IMR-90 (cell line): ENCODE results near the gene TDP2. TPM values are rescaled to one million over a fixed set of nuclear protein-coding genes. Genes with fewer than 3 reads are reported as not detected.

Experiments used
- ATAC-seq: fragments of 200-7000 bp; cut with Tn5 transposase; 2 replicates; pipeline ENCODE4 v1.9.1; 2020; ENCODE audit warnings: low read depth, mild to moderate bottlenecking, moderate library complexity
- BruUV-seq: library from RNA; stranded (reverse); fragments of 400-500 nt; replicated peaks from 2 replicates; lab custom pipeline; 2021; lab: Mats Ljungman, UMichigan
- CTCF ChIA-PET: fragments of 300-600 bp; formaldehyde crosslinking; extraction: SDS; loops from one replicate; lab custom pipeline; 2021; ENCODE audit warnings: antibody characterized with exemption; lab: Yijun Ruan, JAX
- POLR2A ChIA-PET: fragments of 300-600 bp; sonication (Branson Sonifier 250); formaldehyde crosslinking; loops from one replicate; lab custom pipeline; 2022; ENCODE audit warnings: antibody characterized with exemption; ENCODE audit not compliant: unreplicated experiment; lab: Charles Lee
- DNase-seq: peaks from one replicate; pipeline ENCODE4 v3.0.0; 2013
- H2AFZ ChIP-seq: replicated peaks from 2 replicates; pipeline ENCODE3; 2013; ENCODE audit warnings: low read length, mild to moderate bottlenecking; ENCODE audit not compliant: poor library complexity
- H2AK5ac ChIP-seq: 2 replicates; pipeline ENCODE4 v1.6.1; 2013; ENCODE audit warnings: low read depth, low read length, inconsistent platforms
- H2AK9ac ChIP-seq: replicated peaks from 2 replicates; pipeline ENCODE3; 2013; ENCODE audit warnings: mild to moderate bottlenecking, low read depth, low read length, moderate library complexity; ENCODE audit not compliant: poor library complexity
- H2BK120ac ChIP-seq: 2 replicates; pipeline ENCODE4 v1.6.1; 2013; ENCODE audit warnings: low read depth, low read length, inconsistent platforms
- H2BK15ac ChIP-seq: 3 replicates; pipeline ENCODE4 v1.6.1; 2013; ENCODE audit warnings: low read depth, low read length, inconsistent platforms
- H2BK20ac ChIP-seq: 2 replicates; pipeline ENCODE4 v1.6.1; 2013; ENCODE audit warnings: low read depth, mild to moderate bottlenecking, inconsistent platforms, low read length, moderate library complexity
- H2BK5ac ChIP-seq: 2 replicates; pipeline ENCODE4 v1.6.1; 2013; ENCODE audit warnings: mild to moderate bottlenecking, low read depth, low read length, inconsistent platforms; ENCODE audit not compliant: poor library complexity, severe bottlenecking
- H3K14ac ChIP-seq: replicated peaks from 2 replicates; pipeline ENCODE4 v1.6.1; 2013; ENCODE audit warnings: low read depth, low read length, inconsistent platforms
- H3K18ac ChIP-seq: 2 replicates; pipeline ENCODE4 v1.6.1; 2013; ENCODE audit warnings: low read depth, low read length, control low read depth
- H3K23ac ChIP-seq: 2 replicates; pipeline ENCODE4 v1.6.1; 2013; ENCODE audit warnings: low read depth, low read length, inconsistent platforms
- H3K27ac ChIP-seq: 2 replicates; pipeline ENCODE4 v1.5.1; 2013; ENCODE audit warnings: mild to moderate bottlenecking, control low read depth, low read length; ENCODE audit not compliant: insufficient read depth
- H3K27me3 ChIP-seq: 2 replicates; pipeline ENCODE4 v1.6.1; 2013; ENCODE audit warnings: low read length; ENCODE audit not compliant: control insufficient read depth, insufficient read depth
- H3K36me3 ChIP-seq: 2 replicates; pipeline ENCODE4 v1.6.1; 2013; ENCODE audit warnings: low read length, mixed read lengths; ENCODE audit not compliant: control insufficient read depth, insufficient read depth
- H3K4ac ChIP-seq: 2 replicates; pipeline ENCODE4 v1.6.1; 2013; ENCODE audit warnings: low read depth, low read length, inconsistent platforms
- H3K4me1 ChIP-seq: 2 replicates; pipeline ENCODE4 v1.6.1; 2013; ENCODE audit warnings: low read length, mixed read lengths; ENCODE audit not compliant: control insufficient read depth, insufficient read depth
- H3K4me2 ChIP-seq: 2 replicates; pipeline ENCODE4 v1.6.1; 2013; ENCODE audit warnings: low read depth, mild to moderate bottlenecking, control low read depth, low read length, moderate library complexity
- H3K4me3 ChIP-seq: 2 replicates; pipeline ENCODE4 v1.5.1; 2013; ENCODE audit warnings: low read depth, mild to moderate bottlenecking, control low read depth, low read length, moderate library complexity; ENCODE audit not compliant: insufficient read depth
- H3K56ac ChIP-seq: 2 replicates; pipeline ENCODE4 v1.6.1; 2013; ENCODE audit warnings: low read length, inconsistent platforms; ENCODE audit not compliant: insufficient read depth; ENCODE audit errors: extremely low read depth
- H3K79me1 ChIP-seq, 2 experiments: 2 replicates each; pipeline ENCODE4 v1.6.1; 2013; ENCODE audit warnings: low read length in 2 of 2, inconsistent platforms in 1 of 2, low read depth in 1 of 2
- H3K9ac ChIP-seq: 2 replicates; pipeline ENCODE4 v1.6.1; 2013; ENCODE audit warnings: low read depth, low read length, control low read depth
- H3K9me1 ChIP-seq: 2 replicates; pipeline ENCODE4 v1.6.1; 2013; ENCODE audit warnings: low read length, inconsistent platforms; ENCODE audit not compliant: insufficient read depth
- H3K9me3 ChIP-seq: 2 replicates; pipeline ENCODE4 v1.6.1; 2013; ENCODE audit warnings: low read length; ENCODE audit not compliant: control insufficient read depth, insufficient read depth
- H4K20me1 ChIP-seq: 2 replicates; pipeline ENCODE4 v1.6.1; 2013; ENCODE audit warnings: low read length, inconsistent platforms; ENCODE audit not compliant: insufficient read depth
- H4K5ac ChIP-seq: 2 replicates; pipeline ENCODE4 v1.6.1; 2013; ENCODE audit warnings: mild to moderate bottlenecking, low read depth, low read length, control low read depth
- H4K8ac ChIP-seq, 2 experiments: 2 replicates each; pipeline ENCODE4 v1.6.1; 2013; ENCODE audit warnings: low read depth in 2 of 2, low read length in 2 of 2, control low read depth in 1 of 2, inconsistent platforms in 1 of 2
- H4K91ac ChIP-seq: 2 replicates; pipeline ENCODE4 v1.6.1; 2013; ENCODE audit warnings: low read depth, low read length, inconsistent platforms; ENCODE audit not compliant: insufficient read depth
- BHLHE40 ChIP-seq: fragments of 150-350 bp; IDR thresholded peaks from 2 replicates; pipeline ENCODE4 v1.6.1; 2016; ENCODE audit warnings: mild to moderate bottlenecking, low read depth, low read length
- CEBPB ChIP-seq: IDR thresholded peaks from 2 replicates; pipeline ENCODE4 v1.6.1; 2012; ENCODE audit warnings: low read depth, low read length, improper control_type of control experiment
- CHD1 ChIP-seq: IDR thresholded peaks from 2 replicates; pipeline ENCODE4 v1.6.1; 2012; ENCODE audit warnings: low read depth, low read length, improper control_type of control experiment
- CTCF ChIP-seq: conservative IDR thresholded peaks from 2 replicates; pipeline ENCODE4 v1.5.1; 2012; ENCODE audit warnings: mild to moderate bottlenecking, low read depth, low read length, improper control_type of control experiment
- ELK1 ChIP-seq: fragments of 150-350 bp; IDR thresholded peaks from 2 replicates; pipeline ENCODE4 v1.6.1; 2016; ENCODE audit warnings: low read depth, mild to moderate bottlenecking, low read length, moderate library complexity, borderline replicate concordance
- MAFK ChIP-seq: IDR thresholded peaks from 2 replicates; pipeline ENCODE4 v1.6.1; 2012; ENCODE audit warnings: low read depth, low read length, improper control_type of control experiment
- MAZ ChIP-seq: IDR thresholded peaks from 2 replicates; pipeline ENCODE4 v1.6.1; 2012; ENCODE audit warnings: low read depth, mild to moderate bottlenecking, low read length, improper control_type of control experiment, moderate library complexity, borderline replicate concordance
- MXI1 ChIP-seq: IDR thresholded peaks from 2 replicates; pipeline ENCODE4 v1.6.1; 2012; ENCODE audit warnings: low read depth, mild to moderate bottlenecking, low read length, moderate library complexity, borderline replicate concordance
- POLR2A ChIP-seq: IDR thresholded peaks from 2 replicates; pipeline ENCODE4 v1.6.1; 2012; ENCODE audit warnings: mild to moderate bottlenecking, low read depth, low read length
- SMC3 ChIP-seq: fragments of 150-350 bp; IDR thresholded peaks from 2 replicates; pipeline ENCODE4 v1.6.1; 2016; ENCODE audit warnings: low read depth, mild to moderate bottlenecking, antibody characterized with exemption, low read length, moderate library complexity
- WGBS, 2 experiments: methylation state at CpG; one replicate each; pipeline versions ENCODE4 v1.1.5 to v1.1.7; 2013; ENCODE audit warnings: missing lambda C conversion rate in 2 of 2; ENCODE audit not compliant: insufficient read length in 1 of 2; ENCODE audit errors: extremely low coverage in 2 of 2; 5-methylcytosine and 5-hydroxymethylcytosine counted together
- dilution Hi-C: fragments of 300-500 bp; cut with HindIII; formaldehyde crosslinking; loops from one replicate; pipeline ENCODE4 v1.14.3; 2018; ENCODE audit warnings: low sequenced_read_pairs; ENCODE audit not compliant: unreplicated experiment
- in situ Hi-C: fragments of 300-500 bp; cut with MboI; formaldehyde crosslinking; loops from 3 replicates; pipeline ENCODE4 v1.14.3; 2019; ENCODE audit warnings: low sequenced_read_pairs, inconsistent platforms, mixed read lengths
- intact Hi-C: fragments of 100-400 bp; cut with micrococcal nuclease; formaldehyde crosslinking; loops from 2 replicates; pipeline ENCODE4 v1.10.0; 2022
- polyA plus RNA-seq, 3 experiments: library from polyadenylated mRNA; depleted of rRNA; stranded (reverse); fragments of >200 nt; gene quantifications; 2 replicates each; pipeline ENCODE4 v1.2.3, GENCODE V29; 2012; ENCODE audit warnings: low replicate concordance in 1 of 3
- total RNA-seq: library from RNA; depleted of rRNA; stranded (reverse); fragments of >200 nt; gene quantifications from 2 replicates; pipeline ENCODE4 v1.2.3, GENCODE V29; 2012

The TDP2 gene
- total and polyA plus RNA-seq, 2 of the 4 experiments (the other 2 are of a cell fraction), result 13.6 to 22.8 TPM

GRCh38 chr6:24699521-24700359 is 33.0 kb upstream of the TDP2 start:
- ChIA-PET POLR2A (no interaction called here), CTCF (no interaction called here)
- dilution Hi-C loops, result no loop called here
- H3K79me1 ChIP-seq, result peaks cover 0 to 4% of the 10 kb centered on the region in 2 experiments; a peak in 2 of 4 replicates
- in situ Hi-C loops, result loop anchor here (5.0 to 10.0 kb wide), 2 partner anchors 117 to 265 kb away; no protein-coding TSS in a partner anchor
- no peak overlapping the region for H2AK5ac ChIP-seq
- H3K9ac ChIP-seq, result no peak overlapping the region
- WGBS, 2 experiments, result no CpG with 5 or more reads among the region's 3 CpGs
- BruUV-seq, result no TSS peak
- no peak overlapping the region for H3K4ac ChIP-seq
- no peak overlapping the region for H4K8ac ChIP-seq
- no peak overlapping the region for H2AFZ ChIP-seq
- no peak overlapping the region for H3K27ac ChIP-seq
- no peak overlapping the region for H3K23ac ChIP-seq
- H3K4me3 ChIP-seq, result no peak overlapping the region
- H2BK120ac ChIP-seq, result no peak overlapping the region
- no peaks in the 10 kb centered on the region for H4K20me1 ChIP-seq
- peaks cover 12% of the 10 kb centered on the region for H3K36me3 ChIP-seq
- H3K9me1 ChIP-seq, result no peaks in the 10 kb centered on the region
- no peak overlapping the region for H3K56ac ChIP-seq
- no peak overlapping the region for H2BK20ac ChIP-seq
- H4K5ac ChIP-seq, result no peak overlapping the region
- no peak overlapping the region for H2BK5ac ChIP-seq
- H2AK9ac ChIP-seq, result no peak overlapping the region
- intact Hi-C loops, result loop anchor here (10.0 kb wide), 1 partner anchor 415 kb away; no protein-coding TSS in a partner anchor
- no peak overlapping the region for H4K91ac ChIP-seq
- H3K9me3 ChIP-seq, result no peaks in the 10 kb centered on the region
- DNase-seq (no peak), ATAC-seq (no peak)
- TF ChIP-seq BHLHE40 (no peak), CTCF (no peak), CHD1 (no peak), CEBPB (no peak), MAZ (no peak), MXI1 (no peak), MAFK (no peak), SMC3 (no peak), POLR2A (no peak), ELK1 (no peak)
- no peaks in the 10 kb centered on the region for H3K27me3 ChIP-seq
- H3K14ac ChIP-seq, result no peak overlapping the region
- H3K4me2 ChIP-seq, result no peak overlapping the region
- no peak overlapping the region for H3K18ac ChIP-seq
- no peak overlapping the region for H2BK15ac ChIP-seq
- H3K4me1 ChIP-seq, result no peaks in the 10 kb centered on the region
